IMR-90 (cell line): Measurements from ENCODE around the gene TMEM30A.
A peak's percentile ranks its signal among the peaks of the same experiment; 100 is the strongest.

ENCODE experiments used
- BHLHE40 ChIP-seq: fragments of 150-350 bp; IDR thresholded peaks from 2 replicates; pipeline ENCODE4 v1.6.1; 2016; ENCODE audit warnings: mild to moderate bottlenecking, low read depth, low read length
- CEBPB ChIP-seq: IDR thresholded peaks from 2 replicates; pipeline ENCODE4 v1.6.1; 2012; ENCODE audit warnings: low read depth, low read length, improper control_type of control experiment
- CHD1 ChIP-seq: IDR thresholded peaks from 2 replicates; pipeline ENCODE4 v1.6.1; 2012; ENCODE audit warnings: low read depth, low read length, improper control_type of control experiment
- CTCF ChIP-seq: conservative IDR thresholded peaks from 2 replicates; pipeline ENCODE4 v1.5.1; 2012; ENCODE audit warnings: mild to moderate bottlenecking, low read depth, low read length, improper control_type of control experiment
- FOS ChIP-seq: fragments of 150-350 bp; IDR thresholded peaks from 2 replicates; pipeline ENCODE4 v1.6.1; 2016; ENCODE audit warnings: low read depth, low read length
- MAFK ChIP-seq: IDR thresholded peaks from 2 replicates; pipeline ENCODE4 v1.6.1; 2012; ENCODE audit warnings: low read depth, low read length, improper control_type of control experiment
- MXI1 ChIP-seq: IDR thresholded peaks from 2 replicates; pipeline ENCODE4 v1.6.1; 2012; ENCODE audit warnings: low read depth, mild to moderate bottlenecking, low read length, moderate library complexity, borderline replicate concordance
- POLR2A ChIP-seq: IDR thresholded peaks from 2 replicates; pipeline ENCODE4 v1.6.1; 2012; ENCODE audit warnings: mild to moderate bottlenecking, low read depth, low read length
- RAD21 ChIP-seq: IDR thresholded peaks from 2 replicates; pipeline ENCODE4 v1.6.1; 2012; ENCODE audit warnings: low read length, improper control_type of control experiment
- RCOR1 ChIP-seq: IDR thresholded peaks from 2 replicates; pipeline ENCODE4 v1.6.1; 2012; ENCODE audit warnings: mild to moderate bottlenecking, low read length, improper control_type of control experiment; ENCODE audit not compliant: insufficient replicate concordance
- RFX5 ChIP-seq: IDR thresholded peaks from 2 replicates; pipeline ENCODE4 v1.8.0; 2012; ENCODE audit warnings: low read depth, mild to moderate bottlenecking, low read length, moderate library complexity
- USF2 ChIP-seq: fragments of 150-350 bp; IDR thresholded peaks from 2 replicates; pipeline ENCODE4 v1.6.1; 2017; ENCODE audit warnings: mild to moderate bottlenecking, antibody characterized with exemption, low read length, low read depth

GRCh38 chr6:75286955-75287354 lies 2.4 kb upstream of the TMEM30A start:
- TF ChIP-seq RCOR1: no peak
- TF ChIP-seq CTCF: no peak
- TF ChIP-seq CEBPB: no peak
- no peak for TF ChIP-seq CHD1
- TF ChIP-seq POLR2A: no peak
- TF ChIP-seq USF2: no peak
- no peak for TF ChIP-seq FOS
- TF ChIP-seq RAD21: no peak
- TF ChIP-seq MAFK: 0 out of 2 replicates have a peak, but pooled peaks have one; percentile 9
- TF ChIP-seq RFX5: no peak
- TF ChIP-seq BHLHE40: no peak
- no peak for TF ChIP-seq MXI1
